HG03060 (cell line): Measurements from ENCODE around the gene TMEM244.
"Not testable (repeated sequence)": the region's sequence is repeated elsewhere in the genome, so short reads cannot be mapped to it uniquely, and the experiment has no call there.

Experiments
- ATAC-seq: cut with Tn5 transposase; IDR thresholded peaks from one replicate; pipeline ENCODE4 v1.9.1; 2021; ENCODE audit warnings: low read depth, moderate number of reproducible peaks; ENCODE audit not compliant: unreplicated experiment

The TMEM244 gene

GRCh38 chr6:129871221-129871620 is 10.1 kb upstream of the TMEM244 start:
- no peak for ATAC-seq

GRCh38 chr6:129867403-129867802 is 6.3 kb upstream of the TMEM244 start:
- ATAC-seq: no peak

- ATAC-seq: no peak
These were observed 5.6 kb upstream of the TMEM244 start for GRCh38 chr6:129866688-129867087.

GRCh38 chr6:129866256-129866655 is 5.1 kb upstream of the TMEM244 start:
- ATAC-seq: no peak

GRCh38 chr6:129865013-129865412 is 3.9 kb upstream of the TMEM244 start:
- ATAC-seq: no peak

GRCh38 chr6:129863664-129864063 is 2.5 kb upstream of the TMEM244 start:
- ATAC-seq: no peak

GRCh38 chr6:129859524-129859923 is 1.6 kb downstream of the TMEM244 start:
- no peak for ATAC-seq

- no peak for ATAC-seq
These were observed 3.3 kb downstream of the TMEM244 start for GRCh38 chr6:129857838-129858237.

GRCh38 chr6:129853996-129854711 is 7.0 kb downstream of the TMEM244 start:
- ATAC-seq: no peak

- ATAC-seq: no peak
These were observed 8.8 kb downstream of the TMEM244 start for GRCh38 chr6:129852257-129852858.

GRCh38 chr6:129849456-129849855 is 11.7 kb downstream of the TMEM244 start:
- ATAC-seq: no peak

- ATAC-seq: no peak
These were observed 14.4 kb downstream of the TMEM244 start for GRCh38 chr6:129846761-129847160.

- no peak for ATAC-seq
These were observed 15.4 kb downstream of the TMEM244 start for GRCh38 chr6:129845696-129846095.

- ATAC-seq: no peak
These were observed 16.8 kb downstream of the TMEM244 start for GRCh38 chr6:129844118-129844891.

GRCh38 chr6:129843573-129843972 is 17.5 kb downstream of the TMEM244 start:
- ATAC-seq: no peak

GRCh38 chr6:129842881-129843409 is 18.2 kb downstream of the TMEM244 start:
- ATAC-seq: no peak

- ATAC-seq: no peak
These were observed 19.0 kb downstream of the TMEM244 start for GRCh38 chr6:129842137-129842536.

- ATAC-seq: not testable (repeated sequence)
These were observed 21.6 kb downstream of the TMEM244 start for GRCh38 chr6:129839562-129839961.

- ATAC-seq: no peak
These were observed 25.4 kb downstream of the TMEM244 start for GRCh38 chr6:129835691-129836090.

GRCh38 chr6:129832299-129832698 is 28.8 kb downstream of the TMEM244 start:
- ATAC-seq: no peak

GRCh38 chr6:129828229-129828628 is 32.9 kb downstream of the TMEM244 start:
- ATAC-seq: no peak
